ENCODE data around the gene HMX2. TPM values are rescaled to one million over a fixed set of nuclear protein-coding genes. Genes with fewer than 3 reads are reported as not detected.

Gene HMX2
- total and polyA plus RNA-seq, 2 of the 13 experiments (the other 11 are each of a cell fraction or from before 2014, with no cell fraction given), result not detected

DNA sequence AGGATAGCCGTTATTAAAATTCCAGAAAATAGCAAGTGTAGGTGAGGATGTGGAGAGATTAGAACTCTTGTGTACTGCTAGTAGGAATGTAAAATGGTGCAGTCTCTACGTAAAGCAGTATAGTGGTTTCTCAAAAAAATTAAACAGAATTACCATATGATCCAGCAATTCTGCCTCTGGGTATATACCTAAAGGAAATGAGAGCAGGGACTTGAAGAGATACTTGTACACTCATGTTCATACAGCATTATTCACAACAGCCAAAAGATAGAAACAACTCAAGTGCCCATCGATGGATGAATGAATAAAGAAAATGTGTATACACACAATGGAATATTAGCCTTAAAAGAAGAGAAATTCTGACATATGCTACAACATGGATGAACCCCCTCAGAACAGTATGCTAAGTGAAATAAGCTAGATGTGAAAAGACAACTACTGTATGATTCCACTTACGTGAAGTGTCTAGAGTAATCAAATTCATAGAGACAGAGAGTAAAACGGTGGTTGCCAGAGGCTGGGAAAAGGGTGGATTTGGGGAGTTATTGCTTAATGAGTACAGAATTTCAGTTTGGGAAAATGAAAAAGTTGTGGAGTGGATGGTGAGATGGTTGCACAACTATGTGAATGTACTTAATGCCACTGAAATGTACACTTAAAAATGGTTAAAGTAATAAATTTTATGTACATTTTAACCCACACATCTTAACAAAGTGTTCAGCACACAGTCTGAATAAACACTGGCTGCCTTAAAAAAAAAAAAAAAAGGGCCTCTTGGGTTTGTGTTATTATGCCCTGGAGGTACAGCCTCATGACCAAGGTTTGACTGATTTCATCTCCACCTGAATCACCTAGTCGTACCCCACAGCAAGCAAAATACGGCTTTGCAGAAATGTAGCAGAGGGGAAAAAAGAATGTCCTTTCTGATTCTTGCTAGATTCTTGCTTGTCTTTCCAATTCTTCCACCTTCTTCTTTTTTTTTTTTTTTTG, 32.5 kb downstream of the HMX2 start:
- H3K36me3 ChIP-seq (replicated peaks in 1 of 2; ENCODE audit: control insufficient read depth in 1 of 2, insufficient read depth in 2 of 2, low read length in 2 of 2), result peaks cover 0 to 2% of the 10 kb centered on the region in 2 experiments; a peak in 2 of 5 replicates
- peaks cover 20% of the 10 kb centered on the region for H3K9me3 ChIP-seq (ENCODE audit: low read length)
- DNase-seq (ENCODE audit: low spot score), result no peak
- no peak for ATAC-seq
- 93% methylated on average over 7 of the region's 7 CpGs for WGBS (ENCODE audit: low lambda C conversion rate)
- H3K79me2 ChIP-seq (ENCODE audit: insufficient read depth, low read length), result no peaks in the 10 kb centered on the region
- ChIA-PET POLR2A (no interaction called here), CTCF (ENCODE audit: low intra/inter-chr PET ratio, low total read pairs) (no interaction called here)
- no peaks in the 10 kb centered on the region for H4K20me1 ChIP-seq (ENCODE audit: insufficient read depth, low read length)
- no peak overlapping the region for H3K27ac ChIP-seq (ENCODE audit: extremely low read length, insufficient read depth, low read length)
- no peak overlapping the region for H2AFZ ChIP-seq (ENCODE audit: low read length)
- TF ChIP-seq EP300 (IDR thresholded peaks at IDR 0.05; ENCODE audit: low read depth in 2 of 2, low read length in 2 of 2), result no peak
- TF ChIP-seq EP300 (CRISPR knock-in tag; IDR thresholded peaks at IDR 0.05; ENCODE audit: borderline replicate concordance), result no peak
- TF ChIP-seq, protein P1, sequence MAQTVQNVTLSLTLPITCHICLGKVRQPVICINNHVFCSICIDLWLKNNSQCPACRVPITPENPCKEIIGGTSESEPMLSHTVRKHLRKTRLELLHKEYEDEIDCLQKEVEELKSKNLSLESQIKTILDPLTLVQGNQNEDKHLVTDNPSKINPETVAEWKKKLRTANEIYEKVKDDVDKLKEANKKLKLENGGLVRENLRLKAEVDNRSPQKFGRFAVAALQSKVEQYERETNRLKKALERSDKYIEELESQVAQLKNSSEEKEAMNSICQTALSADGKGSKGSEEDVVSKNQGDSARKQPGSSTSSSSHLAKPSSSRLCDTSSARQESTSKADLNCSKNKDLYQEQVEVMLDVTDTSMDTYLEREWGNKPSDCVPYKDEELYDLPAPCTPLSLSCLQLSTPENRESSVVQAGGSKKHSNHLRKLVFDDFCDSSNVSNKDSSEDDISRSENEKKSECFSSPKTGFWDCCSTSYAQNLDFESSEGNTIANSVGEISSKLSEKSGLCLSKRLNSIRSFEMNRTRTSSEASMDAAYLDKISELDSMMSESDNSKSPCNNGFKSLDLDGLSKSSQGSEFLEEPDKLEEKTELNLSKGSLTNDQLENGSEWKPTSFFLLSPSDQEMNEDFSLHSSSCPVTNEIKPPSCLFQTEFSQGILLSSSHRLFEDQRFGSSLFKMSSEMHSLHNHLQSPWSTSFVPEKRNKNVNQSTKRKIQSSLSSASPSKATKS (CRISPR knock-in tag; IDR thresholded peaks at IDR 0.05), result no peak
- TF ChIP-seq GFI1 (CRISPR knock-in tag; IDR thresholded peaks at IDR 0.05; ENCODE audit: borderline replicate concordance), result no peak
- no peak for TF ChIP-seq ZNF570 (CRISPR knock-in tag; IDR thresholded peaks at IDR 0.05; ENCODE audit: borderline replicate concordance)
- TF ChIP-seq ZBTB38 (CRISPR knock-in tag; IDR thresholded peaks at IDR 0.05), result no peak
- TF ChIP-seq, protein P2, sequence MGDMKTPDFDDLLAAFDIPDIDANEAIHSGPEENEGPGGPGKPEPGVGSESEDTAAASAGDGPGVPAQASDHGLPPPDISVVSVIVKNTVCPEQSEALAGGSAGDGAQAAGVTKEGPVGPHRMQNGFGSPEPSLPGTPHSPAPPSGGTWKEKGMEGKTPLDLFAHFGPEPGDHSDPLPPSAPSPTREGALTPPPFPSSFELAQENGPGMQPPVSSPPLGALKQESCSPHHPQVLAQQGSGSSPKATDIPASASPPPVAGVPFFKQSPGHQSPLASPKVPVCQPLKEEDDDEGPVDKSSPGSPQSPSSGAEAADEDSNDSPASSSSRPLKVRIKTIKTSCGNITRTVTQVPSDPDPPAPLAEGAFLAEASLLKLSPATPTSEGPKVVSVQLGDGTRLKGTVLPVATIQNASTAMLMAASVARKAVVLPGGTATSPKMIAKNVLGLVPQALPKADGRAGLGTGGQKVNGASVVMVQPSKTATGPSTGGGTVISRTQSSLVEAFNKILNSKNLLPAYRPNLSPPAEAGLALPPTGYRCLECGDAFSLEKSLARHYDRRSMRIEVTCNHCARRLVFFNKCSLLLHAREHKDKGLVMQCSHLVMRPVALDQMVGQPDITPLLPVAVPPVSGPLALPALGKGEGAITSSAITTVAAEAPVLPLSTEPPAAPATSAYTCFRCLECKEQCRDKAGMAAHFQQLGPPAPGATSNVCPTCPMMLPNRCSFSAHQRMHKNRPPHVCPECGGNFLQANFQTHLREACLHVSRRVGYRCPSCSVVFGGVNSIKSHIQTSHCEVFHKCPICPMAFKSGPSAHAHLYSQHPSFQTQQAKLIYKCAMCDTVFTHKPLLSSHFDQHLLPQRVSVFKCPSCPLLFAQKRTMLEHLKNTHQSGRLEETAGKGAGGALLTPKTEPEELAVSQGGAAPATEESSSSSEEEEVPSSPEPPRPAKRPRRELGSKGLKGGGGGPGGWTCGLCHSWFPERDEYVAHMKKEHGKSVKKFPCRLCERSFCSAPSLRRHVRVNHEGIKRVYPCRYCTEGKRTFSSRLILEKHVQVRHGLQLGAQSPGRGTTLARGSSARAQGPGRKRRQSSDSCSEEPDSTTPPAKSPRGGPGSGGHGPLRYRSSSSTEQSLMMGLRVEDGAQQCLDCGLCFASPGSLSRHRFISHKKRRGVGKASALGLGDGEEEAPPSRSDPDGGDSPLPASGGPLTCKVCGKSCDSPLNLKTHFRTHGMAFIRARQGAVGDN (CRISPR knock-in tag; IDR thresholded peaks at IDR 0.05), result no peak
- no peak for TF ChIP-seq KDM1A (CRISPR knock-in tag; IDR thresholded peaks at IDR 0.05)
- TF ChIP-seq HOXA3 (CRISPR knock-in tag; IDR thresholded peaks at IDR 0.05), result no peak
- TF ChIP-seq RXRB (CRISPR knock-in tag; IDR thresholded peaks at IDR 0.05; ENCODE audit: borderline replicate concordance), result no peak
- TF ChIP-seq, protein P3, sequence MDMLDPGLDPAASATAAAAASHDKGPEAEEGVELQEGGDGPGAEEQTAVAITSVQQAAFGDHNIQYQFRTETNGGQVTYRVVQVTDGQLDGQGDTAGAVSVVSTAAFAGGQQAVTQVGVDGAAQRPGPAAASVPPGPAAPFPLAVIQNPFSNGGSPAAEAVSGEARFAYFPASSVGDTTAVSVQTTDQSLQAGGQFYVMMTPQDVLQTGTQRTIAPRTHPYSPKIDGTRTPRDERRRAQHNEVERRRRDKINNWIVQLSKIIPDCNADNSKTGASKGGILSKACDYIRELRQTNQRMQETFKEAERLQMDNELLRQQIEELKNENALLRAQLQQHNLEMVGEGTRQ (IDR thresholded peaks at IDR 0.05; ENCODE audit: low read depth, low read length), result no peak
- TF ChIP-seq, protein P3 (CRISPR knock-in tag; IDR thresholded peaks at IDR 0.05; ENCODE audit: borderline replicate concordance), result no peak
- no peak overlapping the region for H3K4me3 ChIP-seq (replicated peaks in 1 of 3; ENCODE audit: insufficient read depth in 1 of 3, low read depth in 2 of 3, low read length in 3 of 3)
- H3K9ac ChIP-seq (ENCODE audit: insufficient read depth, low read depth, low read length), result no peak overlapping the region
- in situ Hi-C loops (cut with HindIII; ENCODE audit: extremely low pct_ligation_motif_present, low pct_unique_long_range_greater_than_20kb) (no loop called here), intact Hi-C loops (cut with micrococcal nuclease; ENCODE audit: unreplicated experiment) (no loop called here)
- no peaks in the 10 kb centered on the region for H3K4me1 ChIP-seq (ENCODE audit: insufficient read depth, low read length)
- FAIRE-seq, result no peak
- no TSS peak for BruUV-seq (replicated peaks)
- H3K27me3 ChIP-seq (ENCODE audit: control insufficient read depth in 1 of 2, insufficient read depth in 2 of 2, low read length in 2 of 2), result no peaks in the 10 kb centered on the region
- H3K4me2 ChIP-seq (ENCODE audit: low read depth, low read length), result no peak overlapping the region

Data from HepG2 (cell line).